ENCODE data around the gene INPP5A. TPM values are rescaled to one million over a fixed set of nuclear protein-coding genes. Genes with fewer than 3 reads are reported as not detected.

The INPP5A gene
- total and polyA plus RNA-seq, 9 of the 15 experiments (the other 6 are each of a cell fraction or from before 2014, with no cell fraction given) = 0.66 to 11.6 (median 7.7) TPM

GRCh38 chr10:132789659-132790148 is 252.1 kb downstream of the INPP5A start:
- intact Hi-C loops (cut with micrococcal nuclease) = loop anchor here (10.0 kb wide), 1 partner anchor 135 kb away; no protein-coding TSS in a partner anchor
- no peak overlapping the region for H3K4me2 ChIP-seq (ENCODE audit: insufficient read depth, low read length)
- TF ChIP-seq CEBPG (CRISPR knock-in tag; IDR thresholded peaks at IDR 0.05) (no peak), CEBPG (tag; conservative IDR thresholded peaks at IDR 0.05 in 1 of 2, IDR thresholded peaks at IDR 0.05 in 1 of 2) (no peak), EHMT2 (IDR thresholded peaks at IDR 0.05) (no peak), ARID1B (IDR thresholded peaks at IDR 0.05) (no peak), ZNF318 (IDR thresholded peaks at IDR 0.05; ENCODE audit: borderline replicate concordance in 1 of 2, low read depth in 1 of 2) (no peak), DMBX1 (CRISPR knock-in tag; IDR thresholded peaks at IDR 0.05; ENCODE audit: borderline replicate concordance) (no peak), HMGXB4 (CRISPR knock-in tag; IDR thresholded peaks at IDR 0.05) (no peak), ZNF134 (CRISPR knock-in tag; conservative IDR thresholded peaks at IDR 0.05) (no peak), ZNF384 (IDR thresholded peaks at IDR 0.05; ENCODE audit: low read depth, low read length) (no peak), ZEB2 (IDR thresholded peaks at IDR 0.05) (no peak)

More at GRCh38 chr10:132789659-132790148, 252.1 kb downstream of the INPP5A start:
- Histone ChIP-seq H3K79me2 (ENCODE audit: control insufficient read depth, insufficient read depth, low read length) (no peaks in the 10 kb centered on the region), H3K4me3 (no peak overlapping the region), H4K20me1 (replicated peaks; ENCODE audit: control insufficient read depth, insufficient read depth, low read length) (no peaks in the 10 kb centered on the region), H3K36me3 (ENCODE audit: control insufficient read depth, insufficient read depth, low read length) (no peaks in the 10 kb centered on the region), H3K27me3 (ENCODE audit: control insufficient read depth in 2 of 2, insufficient read depth in 2 of 2, low read length in 2 of 2) (no peaks in the 10 kb centered on the region; a peak in 1 of 5 replicates), H3K9me3 (replicated peaks; ENCODE audit: control insufficient read depth, insufficient read depth, low read depth, low read length) (no peaks in the 10 kb centered on the region), H2AFZ (ENCODE audit: low read depth, low read length) (no peak overlapping the region), H3K9ac (ENCODE audit: insufficient read depth in 1 of 2, low read depth in 2 of 2, low read length in 2 of 2) (no peak overlapping the region), H3K9me1 (ENCODE audit: control insufficient read depth, insufficient read depth, low read length) (no peaks in the 10 kb centered on the region), H3K27ac (ENCODE audit: extremely low read depth, low read depth, low read length) (no peak overlapping the region), H3K4me1 (replicated peaks in 1 of 2; ENCODE audit: control insufficient read depth in 2 of 2, insufficient read depth in 2 of 2, low read length in 2 of 2) (peaks cover 0 to 11% of the 10 kb centered on the region in 2 experiments; a peak in 1 of 5 replicates)
- DNase-seq (ENCODE audit: extremely low read depth in 1 of 4, low spot score in 3 of 4) = no peak
- ATAC-seq = no peak
- WGBS (ENCODE audit: insufficient coverage, low coverage, missing lambda C conversion rate) = 0% methylated on average over 4 of the region's 15 CpGs
- POLR2A ChIA-PET = no interaction called here
- CTCF ChIA-PET (ENCODE audit: low intra/inter-chr PET ratio) = no interaction called here
- FAIRE-seq = no peak
- in situ Hi-C loops (cut with MboI) = no loop called here
- no TSS peak for BruUV-seq (replicated peaks)

Data from K562 (cell line).